ENCODE measurements around the gene MSLN.
"Not testable (repeated sequence)": the region's sequence is repeated elsewhere in the genome, so short reads cannot be mapped to it uniquely, and the experiment has no call there.

Gene MSLN

GRCh38 chr16:735982-736453 is 24.5 kb upstream of the MSLN start:
- DNase-seq = no peak

- no peak for DNase-seq
Measured at GRCh38 chr16:736936-737481, 23.5 kb upstream of the MSLN start.

GRCh38 chr16:739560-740458 is 20.7 kb upstream of the MSLN start:
- DNase-seq = no peak

GRCh38 chr16:740459-740763 is 20.1 kb upstream of the MSLN start:
- DNase-seq = no peak

- DNase-seq = no peak
Measured at GRCh38 chr16:740764-741505, 19.6 kb upstream of the MSLN start, which contains the start of gene CIAO3. CIAO3 (minus strand) TSS chr16:740997; CDS start chr16:740985, 12 bp downstream.

GRCh38 chr16:741986-742629 is 18.4 kb upstream of the MSLN start:
- DNase-seq = no peak

- not testable (repeated sequence) for DNase-seq
Measured at GRCh38 chr16:742894-743293, 17.6 kb upstream of the MSLN start.

GRCh38 chr16:743794-744500 is 16.6 kb upstream of the MSLN start:
- no peak for DNase-seq

GRCh38 chr16:745739-746138 is 14.8 kb upstream of the MSLN start:
- DNase-seq = no peak

GRCh38 chr16:746637-747036 is 13.9 kb upstream of the MSLN start:
- no peak for DNase-seq

- DNase-seq = no peak
Measured at GRCh38 chr16:747978-748746, 12.4 kb upstream of the MSLN start.

GRCh38 chr16:749010-749409 is 11.5 kb upstream of the MSLN start:
- no peak for DNase-seq

GRCh38 chr16:750485-750884 is 10.0 kb upstream of the MSLN start:
- DNase-seq = no peak

- DNase-seq = no peak
Measured at GRCh38 chr16:751152-752006, 9.2 kb upstream of the MSLN start.

- DNase-seq = no peak
Measured at GRCh38 chr16:752007-752312, 8.6 kb upstream of the MSLN start.

GRCh38 chr16:754121-754607 is 6.4 kb upstream of the MSLN start:
- not testable (repeated sequence) for DNase-seq

- no peak for DNase-seq
Measured at GRCh38 chr16:754656-755055, 5.9 kb upstream of the MSLN start.

GRCh38 chr16:756428-756827 is 4.1 kb upstream of the MSLN start:
- no peak for DNase-seq

- no peak for DNase-seq
Measured at GRCh38 chr16:759110-759910, 1.2 kb upstream of the MSLN start.

GRCh38 chr16:760065-760464 is 469 bp upstream of the MSLN start:
- no peak for DNase-seq
